Endothelial cell of umbilical vein (primary cell): Measurements from ENCODE around the gene PLEKHG3. TPM values are rescaled to one million over a fixed set of nuclear protein-coding genes. Genes with fewer than 3 reads are reported as not detected.

Experiments used
- BruUV-seq: library from RNA; stranded (reverse); fragments of 400-500 nt; replicated peaks from 2 replicates; lab custom pipeline; 2021; lab: Mats Ljungman, UMichigan
- CTCF ChIA-PET: fragments of 300-600, 350-600 bp; sonication (Branson Sonifier 250); formaldehyde crosslinking; loops from one replicate; lab custom pipeline; 2021; ENCODE audit warnings: antibody characterized with exemption, inconsistent platforms; lab: Charles Lee
- POLR2A ChIA-PET: fragments of 300-600, 350-600 bp; sonication (Branson Sonifier 250); formaldehyde crosslinking; loops from one replicate; lab custom pipeline; 2021; ENCODE audit warnings: antibody characterized with exemption, inconsistent platforms; lab: Charles Lee
- DNase-seq: peaks from one replicate; pipeline ENCODE4 v3.0.0-alpha.2; 2011; ENCODE audit warnings: low read depth, low spot score
- FAIRE-seq: peaks from 2 replicates; lab custom pipeline; 2011; peaks lifted over from hg19 to GRCh38; lab: Jason Lieb, UNC
- H2AFZ ChIP-seq: 2 replicates; pipeline ENCODE4 v1.6.0; 2012; ENCODE audit warnings: low read depth, low read length, control low read depth, inconsistent platforms
- H3K27ac ChIP-seq: 2 replicates; pipeline ENCODE4 v1.5.1; 2011; ENCODE audit warnings: low read depth, mild to moderate bottlenecking, control low read depth, low read length, moderate library complexity; ENCODE audit not compliant: insufficient read depth
- H3K27me3 ChIP-seq, 2 experiments: 2 replicates each; pipeline versions ENCODE4 v1.6.0 to v1.6.1; 2011; ENCODE audit warnings: low read length in 2 of 2, mixed read lengths in 1 of 2; ENCODE audit not compliant: control insufficient read depth in 2 of 2, insufficient read depth in 2 of 2
- H3K36me3 ChIP-seq, 2 experiments: 2 replicates in 1 of 2; 3 replicates in 1 of 2; pipeline ENCODE4 v1.5.1; 2011; ENCODE audit warnings: low read length in 2 of 2, mild to moderate bottlenecking in 1 of 2, moderate library complexity in 1 of 2; ENCODE audit not compliant: control insufficient read depth in 2 of 2, insufficient read depth in 2 of 2; ENCODE audit errors: extremely low read depth in 1 of 2
- H3K4me1 ChIP-seq: 3 replicates; pipeline ENCODE4 v1.5.1; 2011; ENCODE audit warnings: mild to moderate bottlenecking, low read length; ENCODE audit not compliant: control insufficient read depth, insufficient read depth; ENCODE audit errors: extremely low read depth
- H3K4me2 ChIP-seq: 2 replicates; pipeline ENCODE4 v1.6.1; 2011; ENCODE audit warnings: low read length, control low read depth, mixed read lengths; ENCODE audit not compliant: insufficient read depth
- H3K4me3 ChIP-seq, 3 experiments: fragments of 200-600 bp in 1 of 3; sonication (generic), shearing (Covaris generic) in 1 of 3; replicated peaks in 1 of 3; 2 replicates each; pipeline ENCODE4 v1.5.1; 2011 to 2016; ENCODE audit warnings: control low read depth in 3 of 3, low read length in 3 of 3, mild to moderate bottlenecking in 2 of 3, inconsistent platforms in 1 of 3, low read depth in 1 of 3, moderate library complexity in 1 of 3; ENCODE audit not compliant: insufficient read depth in 1 of 3
- H3K79me2 ChIP-seq: 2 replicates; pipeline ENCODE4 v1.6.0; 2012; ENCODE audit warnings: low read length, inconsistent platforms; ENCODE audit not compliant: control insufficient read depth, insufficient read depth
- H3K9ac ChIP-seq: replicated peaks from 2 replicates; pipeline ENCODE3; 2011; ENCODE audit warnings: low read length, control low read depth; ENCODE audit not compliant: insufficient read depth; ENCODE audit errors: extremely low read depth
- H3K9me1 ChIP-seq: replicated peaks from 3 replicates; pipeline ENCODE4 v1.6.0; 2011; ENCODE audit warnings: mild to moderate bottlenecking, low read length; ENCODE audit not compliant: control insufficient read depth, insufficient read depth; ENCODE audit errors: extremely low read depth
- H3K9me3 ChIP-seq: replicated peaks from 2 replicates; pipeline ENCODE4 v1.5.1; 2012; ENCODE audit warnings: low read length, inconsistent platforms; ENCODE audit not compliant: control insufficient read depth, insufficient read depth
- H4K20me1 ChIP-seq: replicated peaks from 2 replicates; pipeline ENCODE3; 2011; ENCODE audit warnings: mild to moderate bottlenecking, low read length; ENCODE audit not compliant: control insufficient read depth, insufficient read depth; ENCODE audit errors: extremely low read depth
- EZH2 ChIP-seq: IDR thresholded peaks from 2 replicates; pipeline ENCODE4 v1.6.1; 2012; ENCODE audit warnings: borderline replicate concordance, low read depth, mild to moderate bottlenecking, moderate library complexity, low read length, inconsistent platforms; ENCODE audit not compliant: severe bottlenecking
- FOS ChIP-seq: IDR thresholded peaks from 2 replicates; pipeline ENCODE4 v1.6.1; 2011; ENCODE audit warnings: mild to moderate bottlenecking, low read length, moderate library complexity, borderline replicate concordance; ENCODE audit not compliant: insufficient read depth
- GATA2 ChIP-seq: IDR thresholded peaks from 2 replicates; pipeline ENCODE4 v1.7.0; 2011; ENCODE audit warnings: low read depth, mild to moderate bottlenecking, moderate library complexity, mixed read lengths, low read length; ENCODE audit not compliant: insufficient read length, insufficient read depth
- JUN ChIP-seq: IDR thresholded peaks from 2 replicates; pipeline ENCODE4 v1.6.1; 2011; ENCODE audit warnings: borderline replicate concordance, low read depth; ENCODE audit not compliant: insufficient read length, insufficient read depth
- MYC ChIP-seq: IDR thresholded peaks from one replicate; pipeline ENCODE4 v1.6.1; 2011; ENCODE audit warnings: mild to moderate bottlenecking, low read depth, low read length
- POLR2A ChIP-seq: IDR thresholded peaks from 2 replicates; pipeline ENCODE4 v1.6.1; 2012; ENCODE audit warnings: low read depth, mild to moderate bottlenecking, control low read depth, low read length
- POLR2AphosphoS5 ChIP-seq: IDR thresholded peaks from 2 replicates; pipeline ENCODE4 v1.6.1; 2012; ENCODE audit warnings: low read depth, mild to moderate bottlenecking, control low read depth, low read length, moderate library complexity; ENCODE audit not compliant: insufficient read depth
- dilution Hi-C: fragments of 300-500 bp; cut with MboI; formaldehyde crosslinking; loops from one replicate; pipeline ENCODE4 v1.15.0; 2019; ENCODE audit warnings: low sequenced_read_pairs; ENCODE audit not compliant: extremely low pct_ligation_motif_present
- intact Hi-C: fragments of 100-400 bp; cut with micrococcal nuclease; formaldehyde crosslinking; loops from one replicate; pipeline ENCODE4 v1.10.0; 2022
- polyA plus RNA-seq, 4 experiments: library from polyadenylated mRNA; depleted of rRNA in 3 of 4; stranded (reverse) in 3 of 4; unstranded in 1 of 4; fragments of >200 nt; gene quantifications; 2 replicates each; pipeline versions ENCODE4 v1.2.1 to v1.2.3, GENCODE V29; 2011 to 2012; ENCODE audit warnings: missing spikeins in 1 of 4
- total RNA-seq: library from RNA; stranded (reverse); gene quantifications from 2 replicates; pipeline ENCODE4 v1.2.3, GENCODE V29; 2021
- TF ChIP-seq, protein P1 (sequence below): IDR thresholded peaks from 2 replicates; pipeline ENCODE4 v1.6.1; 2011; ENCODE audit not compliant: insufficient read depth, insufficient read length
- TF ChIP-seq, protein P2 (sequence below), 2 donors: IDR thresholded peaks; 1 replicate in 1 of 2; 2 replicates in 1 of 2; pipeline ENCODE4 v1.5.1; 2011; ENCODE audit warnings: low read length in 2 of 2, mild to moderate bottlenecking in 2 of 2, moderate library complexity in 2 of 2, control low read depth in 1 of 2, inconsistent platforms in 1 of 2, low read depth in 1 of 2; ENCODE audit not compliant: insufficient read depth in 1 of 2; ENCODE audit errors: extremely low read depth in 1 of 2

Gene PLEKHG3
- total and polyA plus RNA-seq, 2 donors (not counting 3 experiments of a cell fraction or from before 2014, with no cell fraction given): 6.6 to 8.0 TPM

DNA sequence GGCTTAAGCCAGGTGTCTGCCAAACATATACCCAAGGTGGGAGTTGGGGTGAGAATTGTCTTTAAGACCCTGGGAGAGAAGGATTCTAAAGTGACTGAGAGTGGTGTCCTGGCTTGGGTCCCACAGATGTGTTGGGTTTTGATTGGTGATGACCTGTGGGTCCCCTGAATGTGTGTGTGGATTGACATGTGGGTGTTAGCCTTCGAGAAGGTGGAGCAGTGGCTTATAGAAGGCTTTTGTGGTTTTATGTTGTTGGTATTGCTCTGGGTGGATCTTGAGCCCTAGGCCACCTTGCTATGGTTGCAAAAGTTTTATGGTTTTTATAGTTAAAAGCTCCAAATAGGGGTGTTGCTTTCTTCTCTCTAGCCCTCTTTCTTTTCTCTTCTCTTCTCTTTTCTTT is 29.7 kb downstream of the PLEKHG3 start:
- no peak overlapping the region for H2AFZ ChIP-seq
- dilution Hi-C loops (no loop called here), intact Hi-C loops (no loop called here)
- no peaks in the 10 kb centered on the region for H3K9me1 ChIP-seq
- no peak for DNase-seq
- H3K79me2 ChIP-seq: no peaks in the 10 kb centered on the region
- H3K36me3 ChIP-seq: no peaks in the 10 kb centered on the region
- ChIA-PET CTCF (interaction anchor here (0.7 to 1.4 kb wide), 2 partner anchors 29 to 31 kb away, joined by 4 to 5 read pairs; partner anchors contain the start of gene PLEKHG3), POLR2A (no interaction called here)
- no peak for TF ChIP-seq GATA2
- no peak for TF ChIP-seq EZH2
- no peak for TF ChIP-seq JUN
- no peak for TF ChIP-seq FOS
- no peak for TF ChIP-seq POLR2AphosphoS5
- TF ChIP-seq MYC: no peak
- no peak for TF ChIP-seq POLR2A
- TF ChIP-seq, protein P1, sequence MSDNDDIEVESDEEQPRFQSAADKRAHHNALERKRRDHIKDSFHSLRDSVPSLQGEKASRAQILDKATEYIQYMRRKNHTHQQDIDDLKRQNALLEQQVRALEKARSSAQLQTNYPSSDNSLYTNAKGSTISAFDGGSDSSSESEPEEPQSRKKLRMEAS: no peak
- TF ChIP-seq, protein P2, sequence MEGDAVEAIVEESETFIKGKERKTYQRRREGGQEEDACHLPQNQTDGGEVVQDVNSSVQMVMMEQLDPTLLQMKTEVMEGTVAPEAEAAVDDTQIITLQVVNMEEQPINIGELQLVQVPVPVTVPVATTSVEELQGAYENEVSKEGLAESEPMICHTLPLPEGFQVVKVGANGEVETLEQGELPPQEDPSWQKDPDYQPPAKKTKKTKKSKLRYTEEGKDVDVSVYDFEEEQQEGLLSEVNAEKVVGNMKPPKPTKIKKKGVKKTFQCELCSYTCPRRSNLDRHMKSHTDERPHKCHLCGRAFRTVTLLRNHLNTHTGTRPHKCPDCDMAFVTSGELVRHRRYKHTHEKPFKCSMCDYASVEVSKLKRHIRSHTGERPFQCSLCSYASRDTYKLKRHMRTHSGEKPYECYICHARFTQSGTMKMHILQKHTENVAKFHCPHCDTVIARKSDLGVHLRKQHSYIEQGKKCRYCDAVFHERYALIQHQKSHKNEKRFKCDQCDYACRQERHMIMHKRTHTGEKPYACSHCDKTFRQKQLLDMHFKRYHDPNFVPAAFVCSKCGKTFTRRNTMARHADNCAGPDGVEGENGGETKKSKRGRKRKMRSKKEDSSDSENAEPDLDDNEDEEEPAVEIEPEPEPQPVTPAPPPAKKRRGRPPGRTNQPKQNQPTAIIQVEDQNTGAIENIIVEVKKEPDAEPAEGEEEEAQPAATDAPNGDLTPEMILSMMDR (IDR thresholded peaks at IDR 0.05; ENCODE audit: extremely low read depth in 1 of 2, insufficient read depth in 1 of 2, low read depth in 1 of 2, low read length in 2 of 2): no peak
- FAIRE-seq: no peak
- H3K27ac ChIP-seq: no peak overlapping the region
- H3K9me3 ChIP-seq: no peaks in the 10 kb centered on the region
- BruUV-seq: no TSS peak
- H4K20me1 ChIP-seq: no peaks in the 10 kb centered on the region
- H3K4me2 ChIP-seq: no peak overlapping the region
- no peak overlapping the region for H3K9ac ChIP-seq
- H3K4me1 ChIP-seq: no peaks in the 10 kb centered on the region
- no peak overlapping the region for H3K4me3 ChIP-seq
- no peaks in the 10 kb centered on the region for H3K27me3 ChIP-seq
